DND-41 (cell line): ENCODE data around the gene PRPF6.

Source experiments
- CTCF ChIP-seq: IDR thresholded peaks from 2 replicates; pipeline ENCODE4 v1.5.1; 2012; ENCODE audit warnings: borderline replicate concordance, low read length, moderate library complexity, mild to moderate bottlenecking; ENCODE audit not compliant: poor library complexity, severe bottlenecking; ENCODE audit errors: extremely low read depth
- EZH2 ChIP-seq: IDR thresholded peaks from 3 replicates; pipeline ENCODE4 v1.6.1; 2012; ENCODE audit warnings: borderline replicate concordance, low read depth, mild to moderate bottlenecking, moderate library complexity, low read length, inconsistent platforms; ENCODE audit not compliant: severe bottlenecking

DNA sequence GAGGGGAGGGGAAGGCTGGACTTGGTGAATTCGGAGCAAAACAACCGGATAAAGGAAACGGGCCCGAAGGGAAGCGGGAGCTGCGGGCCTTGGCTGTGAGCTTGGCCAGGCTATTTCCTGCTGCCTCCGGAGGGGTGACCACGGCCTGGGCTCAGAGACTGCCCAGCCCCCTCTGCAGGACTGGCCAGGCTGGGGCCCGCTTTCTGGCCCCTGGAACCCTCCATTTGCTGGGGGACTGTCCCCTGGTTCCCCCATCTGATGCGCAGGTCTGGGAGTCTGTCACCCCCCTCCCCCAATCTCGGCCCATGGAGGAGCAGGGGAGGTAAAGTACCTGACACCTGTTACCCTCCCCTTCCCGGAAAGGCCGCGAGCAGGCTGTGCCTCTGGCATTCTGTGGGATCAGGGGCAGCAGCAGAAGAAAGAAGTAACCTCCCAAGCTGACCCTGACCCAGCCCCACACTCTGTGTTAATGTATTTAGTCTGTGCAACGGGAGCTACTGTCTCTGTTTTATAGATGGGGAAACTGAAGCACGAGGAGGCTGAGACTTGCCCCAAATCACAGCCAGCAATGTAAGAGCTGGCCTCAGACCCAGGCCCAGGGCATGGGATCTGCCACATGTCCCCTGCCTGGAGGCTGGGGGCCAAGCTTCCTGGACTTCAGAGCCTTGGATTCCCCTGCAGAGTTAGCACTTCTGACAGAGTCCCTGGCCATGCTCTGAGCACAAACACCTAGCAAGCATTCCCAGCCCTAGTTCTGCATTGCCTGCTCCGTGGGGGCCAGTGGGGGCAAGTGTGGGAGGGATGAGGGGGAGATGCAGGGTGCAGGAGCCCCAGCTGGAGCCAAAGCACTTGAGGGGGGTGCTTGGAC is 58.6 kb downstream of the PRPF6 start:
- TF ChIP-seq CTCF (no peak), EZH2 (no peak)
